Mesothelial cell of epicardium (in vitro differentiated cells): ENCODE data around the gene SLC22A12. TPM values are rescaled to one million over a fixed set of nuclear protein-coding genes. Genes with fewer than 3 reads are reported as not detected.

Source experiments
- DNase-seq, 2 experiments: peaks; one replicate each; pipeline ENCODE4 v3.0.0; 2021; ENCODE audit warnings: low spot score in 2 of 2; ENCODE audit not compliant: unreplicated experiment in 2 of 2
- H3K27ac Mint-ChIP-seq: 2 replicates; pipeline ENCODE4 v1.8.0; 2021; ENCODE audit warnings: mixed read lengths
- H3K27me3 Mint-ChIP-seq: 2 replicates; pipeline ENCODE4 v1.8.0; 2021; ENCODE audit warnings: low read depth, mixed read lengths
- H3K36me3 Mint-ChIP-seq: 2 replicates; pipeline ENCODE4 v1.8.0; 2021; ENCODE audit warnings: mixed read lengths
- H3K4me1 Mint-ChIP-seq: 2 replicates; pipeline ENCODE4 v1.8.0; 2021; ENCODE audit warnings: mixed read lengths
- H3K4me3 Mint-ChIP-seq: 2 replicates; pipeline ENCODE4 v1.8.0; 2021; ENCODE audit warnings: mild to moderate bottlenecking, moderate library complexity, mixed read lengths
- H3K9me3 Mint-ChIP-seq: 2 replicates; pipeline ENCODE4 v1.8.0; 2021; ENCODE audit warnings: mixed read lengths
- CTCF ChIP-seq: fragments of 200-600 bp; sonication (generic); IDR thresholded peaks from one replicate; pipeline ENCODE4 v1.5.0; 2021; ENCODE audit warnings: antibody characterized with exemption; ENCODE audit not compliant: unreplicated experiment
- total RNA-seq: library from RNA; stranded (reverse); gene quantifications from 3 replicates; pipeline ENCODE4 v1.2.1, GENCODE V29; 2021

SLC22A12 gene
- total RNA-seq, 1 donor from 2014 or later: not detected

DNA sequence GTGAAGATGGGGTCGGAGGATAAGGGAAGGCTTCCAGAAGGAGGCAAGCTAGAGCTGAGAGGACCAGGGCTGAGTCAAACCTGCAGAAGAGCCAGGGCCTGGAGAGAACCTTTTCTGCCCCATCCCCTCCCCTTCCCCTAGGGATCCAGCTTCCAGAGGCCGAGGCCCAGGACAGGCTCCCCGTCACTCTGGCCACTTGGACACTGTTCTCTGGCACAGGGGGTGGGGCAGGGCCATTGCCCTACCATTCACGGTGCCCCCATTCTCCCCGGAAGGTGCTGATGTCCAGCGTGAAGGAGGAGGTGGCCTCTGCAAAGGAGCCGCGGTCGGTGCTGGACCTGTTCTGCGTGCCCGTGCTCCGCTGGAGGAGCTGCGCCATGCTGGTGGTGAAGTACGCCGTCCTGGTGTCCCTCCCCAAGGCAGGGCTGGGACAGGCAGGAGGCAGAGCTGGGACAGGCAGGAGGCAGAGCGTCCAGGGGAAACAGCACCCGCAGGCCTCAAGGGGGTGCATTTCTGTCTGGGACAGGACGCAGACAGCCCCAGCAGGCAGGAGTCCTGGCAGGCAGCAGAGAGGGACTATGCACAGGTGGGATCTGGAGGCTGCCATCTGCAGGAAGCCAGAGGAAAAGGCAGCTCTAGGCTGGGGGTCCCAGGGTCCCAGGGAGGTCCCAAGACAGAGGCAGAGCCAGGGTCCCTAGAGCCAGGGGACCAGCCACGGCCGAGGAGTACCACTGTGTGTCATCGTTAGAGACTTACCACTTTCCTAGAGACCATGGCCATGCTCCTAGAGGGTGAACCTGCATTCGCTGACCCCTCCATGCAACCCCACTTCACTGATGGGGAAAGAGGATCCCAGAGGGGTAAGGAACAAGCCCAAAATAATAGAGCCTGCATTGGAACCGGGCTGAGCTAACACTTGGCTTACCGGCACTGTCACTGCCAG lies 25.8 kb upstream of the SLC22A12 start:
- Mint-ChIP-seq H3K9me3 (no peaks in the 10 kb centered on the region), H3K4me1 (peaks cover 22% of the 10 kb centered on the region), H3K27me3 (no peaks in the 10 kb centered on the region), H3K27ac (peak overlapping the region; percentile 70), H3K4me3 (no peak overlapping the region), H3K36me3 (no peaks in the 10 kb centered on the region)
- DNase-seq: no peak
- no peak for TF ChIP-seq CTCF

- H3K4me3 Mint-ChIP-seq: peak overlapping the region; percentile 56
- H3K36me3 Mint-ChIP-seq: no peaks in the 10 kb centered on the region
- peak in 1 of 2 experiments; percentile 72 for DNase-seq
- peaks cover 15% of the 10 kb centered on the region for H3K4me1 Mint-ChIP-seq
- no peaks in the 10 kb centered on the region for H3K27me3 Mint-ChIP-seq
- no peaks in the 10 kb centered on the region for H3K9me3 Mint-ChIP-seq
- H3K27ac Mint-ChIP-seq: peak overlapping the region; percentile 70
- no peak for TF ChIP-seq CTCF
Observed at GRCh38 chr11:64566042-64566914, 24.7 kb upstream of the SLC22A12 start.

- DNase-seq: no peak
- Mint-ChIP-seq H3K27ac (peak overlapping the region; percentile 70), H3K4me1 (peaks cover 15% of the 10 kb centered on the region)
Observed at GRCh38 chr11:64566915-64567891, 23.8 kb upstream of the SLC22A12 start.

GRCh38 chr11:64568041-64568571 lies 22.9 kb upstream of the SLC22A12 start:
- no peak overlapping the region for H3K27ac Mint-ChIP-seq
- no peaks in the 10 kb centered on the region for H3K36me3 Mint-ChIP-seq
- no peaks in the 10 kb centered on the region for H3K9me3 Mint-ChIP-seq
- no peak for DNase-seq
- TF ChIP-seq CTCF: no peak
- no peak overlapping the region for H3K4me3 Mint-ChIP-seq
- peaks cover 15% of the 10 kb centered on the region for H3K4me1 Mint-ChIP-seq
- no peaks in the 10 kb centered on the region for H3K27me3 Mint-ChIP-seq

More at GRCh38 chr11:64566915-64567891, 23.8 kb upstream of the SLC22A12 start:
- Mint-ChIP-seq H3K4me3 (peak overlapping the region; percentile 56), H3K36me3 (no peaks in the 10 kb centered on the region), H3K27me3 (no peaks in the 10 kb centered on the region), H3K9me3 (no peaks in the 10 kb centered on the region)
- TF ChIP-seq CTCF: no peak
